ENCODE data around the gene CYB561A3.

Gene CYB561A3

GRCh38 chr11:61329871-61330270 lies 31.8 kb downstream of the CYB561A3 start:
- FAIRE-seq (no peak), DNase-seq (ENCODE audit: low spot score) (no peak)

- DNase-seq (ENCODE audit: low spot score) (no peak), FAIRE-seq (no peak)
Observed at GRCh38 chr11:61328351-61328750, 33.3 kb downstream of the CYB561A3 start.

- no peak for DNase-seq (ENCODE audit: low spot score)
- no peak for FAIRE-seq
Observed at GRCh38 chr11:61327669-61328071, 34.0 kb downstream of the CYB561A3 start.

GRCh38 chr11:61325649-61326414 lies 35.9 kb downstream of the CYB561A3 start:
- FAIRE-seq (no peak), DNase-seq (ENCODE audit: low spot score) (no peak)

- FAIRE-seq (no peak), DNase-seq (ENCODE audit: low spot score) (no peak)
Observed at GRCh38 chr11:61315260-61315659, 46.4 kb downstream of the CYB561A3 start.

DNA sequence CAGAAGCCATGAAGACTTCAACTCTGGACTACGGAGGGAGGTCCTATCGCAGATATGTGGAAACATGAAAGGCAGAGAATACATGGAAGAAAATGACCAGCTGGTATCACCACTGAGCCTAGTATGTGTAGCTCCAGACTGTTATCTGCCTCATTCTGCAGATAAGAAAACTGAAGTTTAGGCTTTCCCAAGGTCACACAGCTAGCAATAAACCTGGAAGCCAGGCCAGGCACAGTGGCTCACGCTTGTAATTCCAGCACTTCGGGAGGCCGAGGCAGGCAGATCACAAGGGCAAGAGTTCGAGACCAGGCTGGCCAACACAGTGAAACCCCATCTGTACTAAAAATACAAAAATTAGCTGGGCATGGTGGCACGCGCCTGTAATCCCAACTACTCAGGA lies 50.9 kb downstream of the CYB561A3 start:
- no peak for FAIRE-seq
- no peak for DNase-seq (ENCODE audit: low spot score)

GRCh38 chr11:61309739-61310138 lies 51.9 kb downstream of the CYB561A3 start:
- DNase-seq (ENCODE audit: low spot score) (no peak), FAIRE-seq (no peak)

DNA sequence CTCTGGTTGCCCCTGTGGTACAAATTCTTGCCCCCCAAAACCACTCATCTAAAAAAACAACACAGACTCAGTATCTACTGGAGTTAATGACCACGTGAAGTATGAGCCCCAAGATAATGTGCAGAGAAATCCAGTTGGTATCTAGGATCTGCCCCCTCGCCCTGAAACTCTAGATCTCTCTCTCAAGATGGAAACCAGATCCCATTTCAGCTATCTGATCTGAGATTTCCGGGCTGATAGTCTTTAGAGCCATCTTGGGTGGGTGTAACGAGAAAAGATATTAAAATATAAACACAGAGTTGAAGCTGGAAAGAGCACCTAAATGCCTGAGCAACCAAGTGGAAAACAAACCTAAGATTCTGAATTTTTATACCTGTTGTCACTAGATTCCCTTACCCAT lies 52.5 kb downstream of the CYB561A3 start:
- FAIRE-seq: no peak
- no peak for DNase-seq (ENCODE audit: low spot score)

GRCh38 chr11:61307354-61307753 lies 54.3 kb downstream of the CYB561A3 start:
- FAIRE-seq (no peak), DNase-seq (ENCODE audit: low spot score) (no peak)

GRCh38 chr11:61306221-61306620 lies 55.5 kb downstream of the CYB561A3 start:
- DNase-seq (ENCODE audit: low spot score): no peak
- no peak for FAIRE-seq

DNA sequence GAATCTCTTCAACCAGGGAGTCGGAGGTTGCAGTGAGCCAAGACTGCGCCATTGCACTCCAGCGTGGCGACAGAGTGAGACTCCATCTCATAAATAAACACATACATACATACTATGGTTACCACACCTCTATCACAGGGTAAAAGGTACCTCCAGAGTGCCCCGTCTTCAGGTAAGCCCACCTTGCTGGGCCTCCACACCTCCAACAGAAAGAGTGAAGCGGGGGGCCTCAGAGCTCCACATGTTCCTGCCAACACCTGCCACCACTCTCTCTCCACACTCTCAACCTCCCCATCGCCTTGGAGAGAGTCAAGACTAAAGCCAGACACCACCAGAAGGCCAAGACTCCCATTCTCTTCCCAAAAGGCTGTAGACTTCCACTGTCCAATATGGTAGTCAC lies 56.3 kb downstream of the CYB561A3 start:
- FAIRE-seq (no peak), DNase-seq (ENCODE audit: low spot score) (no peak)

- FAIRE-seq: no peak
- no peak for DNase-seq (ENCODE audit: low spot score)
Observed at GRCh38 chr11:61303725-61304124, 58.0 kb downstream of the CYB561A3 start.

DNA sequence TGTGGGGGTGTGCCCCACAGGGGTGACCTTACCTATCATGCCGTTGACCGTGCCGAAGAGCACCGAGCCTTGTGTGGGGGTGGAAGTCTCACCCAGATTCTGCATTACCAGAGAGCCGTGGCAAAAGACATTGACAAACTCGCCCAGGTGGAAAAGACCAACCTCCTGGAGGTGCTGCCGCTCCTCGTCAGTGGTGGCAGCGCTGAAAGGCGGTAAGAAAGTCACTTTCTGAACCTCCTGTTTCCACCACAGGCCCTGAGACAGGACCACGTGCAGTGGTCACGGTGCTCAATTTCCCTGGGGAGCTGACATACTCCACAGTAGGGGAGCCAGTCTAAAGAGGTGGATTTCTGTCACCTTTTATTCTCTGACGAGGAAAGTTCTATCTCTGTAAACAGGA lies 59.1 kb downstream of the CYB561A3 start:
- no peak for FAIRE-seq
- no peak for DNase-seq (ENCODE audit: low spot score)
